NCI-H2029 treated with DMSO at 0.1 percent for 48 hours (cell line): ENCODE data around the gene RCN1.
A peak's percentile ranks its signal among the peaks of the same experiment; 100 is the strongest.
"Not testable (repeated sequence)": the region's sequence is repeated elsewhere in the genome, so short reads cannot be mapped to it uniquely, and the experiment has no call there.

Experiments
- DNase-seq: peaks from one replicate; lab custom pipeline; 2025; lab: John Stamatoyannopoulos, UW

Gene RCN1

GRCh38 chr11:32079553-32079952 lies 11.3 kb upstream of the RCN1 start:
- DNase-seq, result no peak

DNA sequence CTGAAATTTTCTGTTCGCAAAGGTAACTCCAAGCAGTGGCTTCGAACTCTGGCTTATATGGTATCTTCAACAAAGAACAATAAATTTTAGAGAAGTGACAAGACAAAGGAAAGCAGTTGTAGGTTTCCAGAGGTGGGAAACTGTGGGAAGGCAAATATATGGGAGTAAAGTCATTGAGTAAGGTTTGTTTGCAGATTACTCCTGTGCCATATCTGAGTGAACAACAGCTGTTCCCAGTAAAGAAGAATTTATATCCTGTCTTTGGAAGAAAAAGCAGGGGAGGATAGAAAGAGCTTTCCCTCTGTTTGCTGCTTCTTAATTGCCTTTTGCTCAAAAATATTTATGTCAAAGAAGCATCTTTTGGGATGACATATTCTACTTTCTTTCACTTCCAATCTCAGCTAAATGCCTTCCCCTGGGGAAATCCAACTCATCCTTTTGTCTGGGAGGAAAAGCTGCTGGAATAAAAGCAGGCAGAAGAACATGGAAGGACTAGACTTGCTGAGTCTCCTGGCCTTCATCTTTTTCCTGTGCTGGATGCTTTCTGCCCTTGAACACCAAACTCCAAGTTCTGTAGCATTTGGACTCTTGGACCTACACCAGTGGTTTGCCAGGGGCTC lies 10.4 kb upstream of the RCN1 start:
- no peak for DNase-seq

DNA sequence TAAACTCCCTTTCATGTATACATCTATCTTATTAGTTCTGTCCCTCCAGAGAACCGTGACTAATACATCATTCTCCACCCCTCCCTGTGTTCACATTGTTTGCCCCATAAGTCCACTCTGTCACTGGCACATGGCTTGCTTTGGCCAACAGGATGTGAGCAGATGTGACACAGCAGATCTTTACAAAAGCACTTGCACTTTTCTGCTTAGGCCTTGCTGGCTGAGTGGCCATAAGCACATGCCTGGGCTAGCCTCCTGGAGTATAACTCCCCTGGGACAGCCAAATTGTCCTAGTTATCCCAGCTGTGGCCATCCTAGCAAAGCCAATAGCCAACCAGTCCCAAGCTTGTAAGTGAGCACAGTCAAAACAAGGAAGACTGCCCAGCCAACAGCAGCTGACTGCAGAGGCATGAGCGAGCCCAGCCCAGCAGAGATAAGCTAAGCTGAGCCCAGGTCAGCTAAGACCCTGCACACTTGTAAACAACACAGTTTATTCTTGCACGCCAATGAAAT lies 9.7 kb upstream of the RCN1 start:
- no peak for DNase-seq

- no peak for DNase-seq
These were observed 9.0 kb upstream of the RCN1 start for GRCh38 chr11:32081901-32082300.

DNA sequence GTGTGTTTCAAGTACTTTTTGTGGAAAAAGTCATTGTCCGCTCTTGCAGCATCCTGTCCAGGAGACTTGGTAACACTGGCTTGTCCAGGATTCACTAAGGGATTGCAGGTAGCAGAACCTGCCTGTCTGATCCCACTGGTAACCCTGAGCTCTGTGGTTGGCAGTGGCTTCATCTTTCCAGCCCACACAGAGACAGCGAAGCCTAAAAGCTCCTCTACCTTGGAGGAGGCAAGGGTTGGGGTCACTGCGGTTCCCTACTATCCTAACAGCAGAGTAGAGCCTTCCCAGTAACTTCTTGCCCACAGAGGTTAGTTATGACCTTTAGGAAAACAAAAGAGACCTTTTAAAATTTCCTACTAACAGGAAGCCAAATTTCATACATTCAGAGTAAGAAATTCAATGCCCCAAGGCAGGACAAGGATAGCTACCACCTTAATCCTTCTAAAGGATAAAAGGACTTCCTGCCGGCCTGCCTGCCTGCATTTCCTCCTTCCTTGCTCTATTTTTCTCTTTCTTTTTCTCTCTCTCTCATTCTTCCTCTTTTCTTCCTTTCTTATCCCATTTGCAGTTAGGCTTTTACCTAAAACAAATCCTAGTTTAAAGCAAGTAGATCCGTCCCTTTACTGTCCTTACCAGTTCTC lies 8.4 kb upstream of the RCN1 start:
- no peak for DNase-seq

DNA sequence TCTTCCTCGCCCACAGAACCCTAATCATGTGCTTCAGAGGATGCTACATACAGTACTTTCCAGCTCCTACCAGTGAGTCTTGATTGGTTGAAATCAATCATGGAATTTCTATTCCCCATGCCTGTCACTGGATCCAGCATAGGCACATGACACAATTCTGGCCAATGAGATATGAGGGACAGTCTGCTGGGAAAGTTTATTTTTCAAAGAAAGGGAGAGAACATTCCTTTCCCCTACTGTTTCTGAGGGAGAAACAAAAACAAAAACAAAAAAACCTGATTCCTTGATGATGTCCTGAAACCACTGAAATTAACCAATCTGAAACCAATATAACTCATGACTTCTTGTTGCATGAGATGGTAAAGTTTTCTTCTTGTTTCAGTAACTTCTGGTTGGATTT lies 3.3 kb upstream of the RCN1 start:
- DNase-seq, result no peak

- peak; percentile 23 for DNase-seq
These were observed 2.5 kb upstream of the RCN1 start for GRCh38 chr11:32088117-32088941.

DNA sequence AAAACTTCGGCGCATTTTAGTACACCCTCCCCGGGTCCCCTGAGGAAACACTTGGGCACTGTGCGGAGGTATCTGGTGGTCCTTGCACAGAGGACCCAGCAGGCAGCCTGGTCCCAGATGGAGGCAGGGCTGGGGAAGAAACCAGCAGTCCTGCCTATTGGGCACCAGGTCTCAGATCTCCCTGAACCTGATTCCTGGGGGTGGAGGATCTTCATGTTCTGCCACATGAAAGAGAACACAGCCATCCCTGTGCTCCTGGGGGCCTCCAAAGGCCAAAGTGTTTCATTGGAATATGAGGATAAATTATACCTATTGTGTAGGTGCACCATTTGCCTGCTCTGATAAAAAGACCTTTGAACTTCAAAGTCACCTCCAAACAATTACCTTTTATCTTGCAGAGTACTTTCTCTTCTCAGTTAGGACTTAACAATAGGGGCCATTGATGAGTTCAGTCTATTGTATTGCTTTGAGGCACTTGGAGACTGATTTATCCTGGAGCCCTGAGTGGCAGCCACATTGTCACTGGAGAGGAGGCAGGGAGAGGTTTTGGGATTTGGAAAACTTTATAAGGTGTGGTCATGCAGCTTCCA lies 1.8 kb downstream of the RCN1 start:
- no peak for DNase-seq

DNA sequence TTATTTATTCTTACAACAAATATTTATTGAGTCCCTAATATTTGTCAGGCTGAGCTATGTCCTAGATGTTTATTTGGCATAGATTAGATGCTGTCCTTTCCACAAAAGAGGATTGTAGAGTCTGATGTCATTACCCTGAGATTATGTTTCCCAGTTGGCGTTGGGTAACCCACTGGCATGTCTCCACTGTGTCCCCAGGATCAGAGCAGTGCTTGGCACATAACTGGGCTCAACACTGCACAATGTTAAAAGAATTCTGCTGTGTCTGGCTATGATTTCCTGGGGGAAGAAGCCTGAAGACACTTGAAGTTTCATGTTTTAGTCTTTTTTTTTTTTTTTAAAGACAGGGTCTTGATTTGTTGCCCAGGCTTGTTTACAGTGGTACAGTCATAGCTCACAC lies 4.0 kb downstream of the RCN1 start:
- no peak for DNase-seq

DNA sequence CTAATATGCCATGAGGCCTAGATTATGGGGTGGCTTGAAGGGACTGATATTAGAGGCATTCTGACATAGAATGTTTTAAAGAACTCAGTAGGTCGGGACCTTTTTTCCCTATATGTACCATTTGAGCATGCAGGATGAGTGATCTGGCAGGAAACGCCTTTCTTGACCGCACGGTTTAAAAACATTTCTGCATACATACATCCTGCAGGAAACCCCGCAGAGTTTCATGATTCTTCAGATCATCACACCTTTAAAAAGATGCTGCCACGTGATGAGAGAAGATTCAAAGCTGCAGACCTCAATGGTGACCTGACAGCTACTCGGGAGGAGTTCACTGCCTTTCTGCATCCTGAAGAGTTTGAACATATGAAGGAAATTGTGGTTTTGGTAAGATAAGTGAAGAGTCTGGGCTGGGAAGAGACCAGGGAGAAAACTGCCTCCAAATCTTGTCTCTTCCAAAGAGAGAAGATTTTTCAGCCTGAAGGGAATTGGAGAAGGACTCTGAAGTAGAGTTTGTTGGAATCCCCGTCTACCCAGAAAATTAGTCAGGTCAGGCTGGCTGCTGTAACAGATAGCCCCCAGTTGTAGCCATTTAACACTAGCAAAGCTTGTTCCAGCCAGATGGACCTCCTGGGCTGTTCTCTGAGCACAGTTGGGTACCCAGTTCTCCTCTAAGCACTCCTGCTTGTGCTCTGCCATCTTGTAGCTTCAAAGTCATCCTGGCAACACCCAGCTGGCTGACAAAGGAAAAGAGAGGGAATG lies 7.4 kb downstream of the RCN1 start:
- no peak for DNase-seq

DNA sequence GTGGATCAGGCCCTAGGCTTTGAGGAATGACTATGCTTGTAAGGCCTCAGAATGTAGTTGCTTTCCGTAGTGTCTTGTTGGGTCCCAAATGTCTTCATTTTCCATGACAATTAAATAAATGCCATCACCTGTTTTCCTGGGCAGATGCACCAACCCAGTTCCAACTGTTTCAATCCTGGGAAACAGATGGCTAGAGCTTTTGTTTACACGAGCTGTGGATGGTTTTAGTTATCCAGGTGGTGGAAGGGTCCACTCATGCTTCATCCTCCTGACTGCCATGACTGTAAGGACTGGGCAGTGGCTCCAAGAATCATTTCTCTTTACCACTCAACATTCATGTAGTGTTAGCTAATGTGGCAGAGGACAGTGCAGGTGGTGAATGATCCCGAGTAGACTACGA lies 8.6 kb downstream of the RCN1 start:
- DNase-seq, result no peak

DNA sequence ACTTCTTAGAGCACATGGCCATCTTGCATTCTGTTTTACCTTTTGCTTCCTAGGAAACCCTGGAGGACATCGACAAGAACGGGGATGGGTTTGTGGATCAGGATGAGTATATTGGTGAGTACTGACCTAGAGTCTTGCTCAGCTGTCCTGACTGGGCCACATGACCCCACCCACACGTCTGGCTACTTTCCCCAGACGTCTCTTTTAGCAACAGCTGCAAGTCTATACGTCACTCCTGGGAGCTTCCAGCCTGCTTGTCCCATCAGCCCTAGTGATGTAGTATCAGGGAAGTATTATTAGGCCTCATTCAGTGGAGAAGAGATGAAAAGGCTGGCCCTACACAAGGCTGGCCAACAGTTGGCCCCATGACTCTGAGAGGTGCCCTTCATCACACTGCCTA lies 9.6 kb downstream of the RCN1 start:
- no peak for DNase-seq

- DNase-seq, result no peak
These were observed 10.9 kb downstream of the RCN1 start for GRCh38 chr11:32101791-32102190.

DNA sequence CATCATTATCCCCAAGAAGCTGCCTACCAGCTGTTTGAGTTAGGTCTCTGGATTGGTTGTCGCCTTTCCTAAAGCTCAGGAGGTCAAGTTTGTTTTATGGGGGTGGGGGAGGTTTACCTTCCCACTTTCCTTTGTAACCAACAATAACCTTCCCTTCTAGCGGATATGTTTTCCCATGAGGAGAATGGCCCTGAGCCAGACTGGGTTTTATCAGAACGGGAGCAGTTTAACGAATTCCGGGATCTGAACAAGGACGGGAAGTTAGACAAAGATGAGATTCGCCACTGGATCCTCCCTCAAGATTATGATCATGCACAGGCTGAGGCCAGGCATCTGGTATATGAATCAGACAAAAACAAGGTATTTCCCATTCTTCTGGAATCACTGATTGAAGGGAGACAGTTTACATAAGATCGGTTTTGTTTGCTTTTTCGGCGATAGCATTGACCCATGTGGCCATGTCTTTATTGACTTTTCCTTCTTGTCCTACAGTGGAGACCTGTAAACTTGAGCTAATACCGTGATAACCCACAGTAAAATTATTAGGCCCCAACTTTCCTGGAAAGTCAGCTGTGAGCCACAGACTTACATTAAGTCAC lies 12.3 kb downstream of the RCN1 start:
- not testable (repeated sequence) for DNase-seq

DNA sequence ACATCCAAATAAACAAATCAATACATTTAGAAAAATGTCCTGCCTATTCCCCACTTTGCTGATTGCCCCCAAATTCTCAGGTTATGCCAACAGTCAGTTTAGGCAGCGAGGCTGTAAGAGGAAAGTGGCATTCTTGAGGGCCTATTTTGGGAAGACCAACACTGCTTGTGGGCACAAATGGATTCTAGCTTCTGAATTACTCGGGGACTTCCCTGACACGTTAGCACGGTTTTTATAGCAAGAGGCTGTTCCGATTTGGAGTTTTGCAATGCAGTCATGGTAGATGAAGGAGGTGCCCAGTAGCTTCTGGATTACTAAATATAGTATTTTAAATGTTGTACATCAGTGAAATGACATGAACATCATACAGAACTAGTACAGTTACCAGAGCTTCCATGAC lies 13.1 kb downstream of the RCN1 start:
- no peak for DNase-seq

DNA sequence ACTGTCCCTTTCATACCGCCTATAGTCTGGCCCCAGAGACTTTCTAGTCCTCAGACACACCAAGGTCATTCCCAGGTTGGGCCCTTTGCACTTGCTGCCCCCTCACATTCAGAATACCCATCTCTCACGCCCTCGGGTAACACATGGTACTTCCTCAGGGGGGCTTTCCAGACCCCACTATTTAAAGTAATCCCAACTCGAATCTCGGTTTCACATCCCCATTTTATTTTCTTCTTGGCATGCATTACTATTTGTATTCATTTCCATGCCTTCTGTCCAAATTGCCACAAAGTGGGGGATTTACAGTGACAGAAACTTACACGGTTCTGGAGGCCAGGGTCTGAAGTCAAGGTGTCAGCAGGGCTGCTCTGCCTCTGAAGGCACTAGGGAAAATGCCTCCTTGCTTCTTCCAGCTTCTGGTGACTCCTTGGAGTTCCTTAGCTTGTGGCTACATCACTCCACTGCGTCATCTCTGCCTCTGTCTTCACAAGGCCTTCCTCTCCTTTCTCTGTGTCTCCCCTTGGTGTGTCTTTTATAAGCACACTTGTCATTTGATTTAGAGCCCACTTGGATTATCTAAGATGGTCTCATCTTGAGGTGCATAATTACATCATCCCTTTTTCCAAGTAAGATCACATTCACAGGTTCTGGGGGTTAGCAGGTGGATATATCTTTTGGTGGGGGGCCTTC lies 15.1 kb downstream of the RCN1 start:
- DNase-seq, result no peak

- no peak for DNase-seq
These were observed 16.8 kb downstream of the RCN1 start for GRCh38 chr11:32107647-32108046.

DNA sequence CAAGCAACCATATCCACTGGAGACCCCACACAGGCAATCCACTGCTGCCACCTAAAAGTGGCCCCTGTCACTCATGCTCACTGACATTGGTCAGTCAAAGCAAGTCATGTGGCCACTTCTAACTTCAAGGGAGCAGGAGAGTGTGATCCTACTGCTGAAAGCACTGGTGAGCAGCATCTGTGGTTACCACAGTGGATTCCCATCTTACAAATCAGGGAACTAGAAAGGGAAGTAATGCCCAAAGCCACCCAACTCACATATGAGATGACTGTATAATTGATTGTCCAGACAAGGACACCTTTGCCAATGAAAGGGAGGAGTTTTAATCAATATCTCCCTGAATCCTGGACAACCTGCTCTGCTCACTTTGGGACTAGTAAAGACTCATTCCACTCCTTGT lies 17.7 kb downstream of the RCN1 start:
- DNase-seq, result no peak

GRCh38 chr11:32109138-32109537 lies 18.3 kb downstream of the RCN1 start:
- no peak for DNase-seq

DNA sequence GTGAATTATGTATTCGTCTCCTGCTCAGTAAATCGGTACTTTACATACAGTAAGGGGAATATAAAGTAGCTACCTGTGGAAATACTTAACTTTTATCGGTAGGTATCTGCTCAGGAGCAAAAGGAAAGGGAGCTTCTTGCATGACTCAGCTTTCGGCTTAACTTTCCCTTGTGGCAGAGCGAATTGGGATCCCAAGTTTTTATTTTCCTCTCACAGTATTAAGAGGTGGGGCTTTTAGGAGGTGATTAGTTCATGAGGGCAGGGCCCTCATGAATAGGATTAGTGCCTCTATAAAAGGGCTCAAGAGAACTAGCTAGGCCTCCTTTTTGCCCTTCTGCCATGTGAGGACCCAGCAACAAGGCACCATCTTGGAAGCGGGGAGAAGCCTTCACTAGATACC lies 18.7 kb downstream of the RCN1 start:
- DNase-seq, result no peak

GRCh38 chr11:32110795-32111194 lies 19.9 kb downstream of the RCN1 start:
- no peak for DNase-seq
